Superior temporal gyrus (tissue), 1 donor: ENCODE results near the gene ADGRD1.
"Not testable (repeated sequence)": the region's sequence is repeated elsewhere in the genome, so short reads cannot be mapped to it uniquely, and the experiment has no call there.

Experiments used
- DNase-seq: peaks from one replicate; pipeline ENCODE4 v3.0.0-alpha.2; 2016; ENCODE audit errors: extremely low spot score

ADGRD1 gene

DNA sequence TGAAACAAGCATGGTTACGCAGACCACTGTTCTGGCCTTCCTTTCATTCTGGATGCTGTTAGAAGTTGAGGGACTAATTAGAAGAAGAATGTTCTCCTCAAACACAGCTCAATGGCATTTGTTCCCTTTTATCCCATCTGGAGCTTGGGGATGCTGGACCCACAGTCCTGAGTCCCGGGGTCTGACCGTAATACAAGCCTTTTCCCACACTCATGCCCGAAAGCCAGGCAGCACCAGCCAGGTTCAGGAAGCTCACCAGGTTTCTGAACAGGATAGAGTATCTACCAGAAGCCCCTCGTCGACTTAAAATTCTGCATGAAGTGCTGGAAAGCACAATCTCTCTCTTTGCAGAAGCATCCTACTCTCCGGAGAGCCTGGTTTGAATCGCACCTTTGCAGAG is 165.6 kb downstream of the ADGRD1 start:
- not testable (repeated sequence) for DNase-seq

DNA sequence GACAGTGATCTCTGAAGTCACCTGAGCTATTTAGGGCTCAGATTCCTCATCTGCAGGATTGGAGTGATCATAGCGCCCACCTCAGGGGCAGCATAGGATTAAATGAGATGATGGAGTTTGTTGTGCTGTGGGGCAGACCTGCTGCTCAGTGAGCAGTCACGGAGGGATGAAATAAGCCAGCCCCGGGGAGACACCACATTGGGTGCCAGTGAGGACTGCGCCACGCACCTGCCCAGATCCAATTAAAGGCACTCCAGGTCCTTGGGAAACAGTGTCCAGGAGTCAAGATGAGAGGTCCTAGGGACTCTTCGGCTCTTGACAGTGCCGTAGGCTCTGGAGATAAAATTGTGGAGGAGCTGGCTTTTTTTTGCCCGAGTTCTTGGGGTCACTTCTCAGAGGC is 166.2 kb downstream of the ADGRD1 start:
- DNase-seq: no peak

DNA sequence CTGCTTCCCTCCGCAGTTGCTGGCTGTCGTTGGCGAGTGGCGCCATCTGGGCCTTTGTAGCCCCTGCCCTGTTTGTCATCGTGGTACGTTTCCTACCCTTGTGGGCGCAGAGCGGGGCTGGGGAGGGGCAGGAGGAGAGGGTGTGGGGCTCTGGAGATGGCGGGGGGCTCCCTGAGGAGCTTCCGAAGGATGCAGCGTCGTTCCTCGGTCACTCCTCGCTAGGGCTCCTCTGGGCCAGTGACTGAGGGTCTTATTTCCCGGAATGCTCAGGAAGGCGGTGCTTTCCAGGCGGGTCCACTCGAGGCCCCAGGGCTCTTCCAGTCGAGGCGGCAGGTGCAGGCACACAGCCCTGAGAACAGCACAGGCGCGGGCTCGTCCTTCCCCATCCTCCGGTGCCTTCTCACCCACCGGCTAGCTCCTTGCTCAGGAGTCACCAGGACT is 167.1 kb downstream of the ADGRD1 start:
- DNase-seq: no peak

DNA sequence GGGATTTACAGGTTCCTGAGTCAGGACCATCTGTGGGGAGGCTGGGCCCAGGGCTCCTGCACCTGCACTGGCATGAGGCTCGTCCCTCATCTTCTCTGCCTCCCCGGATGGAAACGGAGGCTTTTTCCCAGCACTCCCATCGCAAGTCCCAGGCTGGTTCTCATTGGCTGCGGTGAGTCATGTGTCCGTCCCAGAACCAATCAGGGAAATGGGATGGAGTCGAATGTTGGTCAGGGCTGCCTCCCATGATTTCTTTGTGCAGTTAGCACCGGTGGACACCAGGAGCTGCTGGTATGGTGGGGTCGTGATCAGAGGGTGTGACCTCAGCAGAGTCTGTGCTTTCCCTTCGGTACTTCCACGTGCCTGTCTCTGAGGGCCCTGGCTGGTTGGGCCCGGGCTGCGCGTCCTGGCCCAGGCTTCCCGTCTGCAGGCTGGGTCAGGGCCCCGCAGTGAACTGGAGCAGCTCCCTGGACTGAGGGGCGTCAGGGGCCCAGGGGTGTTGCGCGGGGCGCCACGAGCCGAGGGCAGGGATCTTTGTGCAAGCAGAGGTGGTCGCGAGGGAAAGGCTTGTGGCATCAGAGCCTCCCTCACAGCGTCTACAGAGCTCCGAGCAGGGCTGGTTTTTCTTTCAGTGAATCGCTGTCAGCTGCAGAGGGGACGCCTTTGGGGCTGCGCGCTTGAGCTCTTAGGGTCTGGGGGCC is 168.1 kb downstream of the ADGRD1 start:
- no peak for DNase-seq

DNA sequence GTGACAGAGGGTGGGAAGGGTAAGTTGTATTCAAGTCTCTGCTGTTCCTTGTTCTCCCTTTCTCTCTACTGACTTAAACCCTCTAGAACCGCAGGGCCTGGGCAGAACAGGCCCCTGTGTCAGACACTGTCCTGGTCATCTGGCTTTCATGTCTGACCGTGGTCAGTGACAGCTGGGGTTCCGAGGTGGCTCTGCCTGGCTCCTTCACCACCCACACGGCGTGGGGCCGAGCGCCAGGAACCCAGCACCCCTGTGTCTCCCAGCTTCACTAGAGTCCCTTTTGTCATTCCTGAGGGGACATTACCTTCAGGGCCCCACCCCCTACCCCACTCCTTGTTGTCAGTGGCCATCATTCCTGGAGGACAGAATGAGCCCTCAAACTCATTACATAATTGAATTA is 168.9 kb downstream of the ADGRD1 start:
- DNase-seq: no peak

DNA sequence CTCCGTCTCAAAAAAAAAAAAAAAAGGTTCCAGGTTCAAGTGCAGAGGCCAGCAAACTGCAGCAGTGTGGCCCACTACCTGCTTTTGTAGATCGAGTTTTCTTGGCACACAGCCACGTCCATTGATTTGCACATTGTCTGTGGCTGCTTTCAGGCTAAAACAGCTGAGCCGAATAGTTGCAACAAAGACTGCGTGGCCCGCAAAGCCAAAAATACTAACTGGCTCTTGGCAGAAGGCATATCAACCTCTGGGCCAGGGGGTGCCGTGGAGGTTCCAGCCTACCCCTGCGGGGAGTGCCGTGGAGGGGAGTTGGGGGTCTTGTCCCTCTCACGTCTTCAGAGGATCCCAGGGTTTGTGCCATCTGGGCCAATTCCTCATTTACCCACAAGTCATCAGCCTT is 170.1 kb downstream of the ADGRD1 start:
- no peak for DNase-seq

DNA sequence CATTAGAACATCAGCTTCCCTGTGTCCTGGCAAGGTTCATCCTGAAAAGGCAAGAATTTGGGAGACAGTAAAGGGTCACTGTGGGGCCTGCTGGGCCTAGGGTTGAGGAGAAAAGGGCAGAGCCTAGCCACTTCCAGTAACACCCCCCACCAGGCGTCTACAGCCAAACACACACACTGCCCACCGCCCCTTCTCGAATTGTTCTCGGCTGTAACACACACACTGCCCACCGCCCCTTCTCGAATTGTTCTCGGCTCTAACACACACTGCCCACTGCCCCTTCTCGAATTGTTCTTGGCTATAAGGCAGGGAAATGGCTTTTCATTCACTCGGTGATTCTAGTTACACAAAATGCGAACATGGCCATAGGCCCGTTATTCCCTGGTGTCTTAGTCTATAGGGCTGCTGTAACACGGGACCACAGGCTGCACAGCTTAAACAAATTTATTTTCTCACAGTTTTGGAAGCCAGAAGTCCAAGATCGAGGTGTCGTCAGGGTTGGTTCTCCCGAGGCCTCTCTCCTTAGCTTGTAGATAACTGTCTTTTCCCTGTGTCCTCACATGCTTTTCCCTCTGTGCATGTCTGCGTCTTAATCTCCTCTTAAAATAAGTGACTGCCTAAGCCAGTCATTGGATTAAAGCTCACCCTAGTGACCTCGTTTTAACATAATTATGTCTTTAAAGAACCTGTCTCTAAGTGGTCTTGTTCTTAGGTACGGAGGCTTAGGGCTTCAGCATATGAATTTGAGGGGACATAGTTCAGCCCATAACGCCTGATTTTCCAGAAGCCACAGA is 171.0 kb downstream of the ADGRD1 start:
- no peak for DNase-seq

DNA sequence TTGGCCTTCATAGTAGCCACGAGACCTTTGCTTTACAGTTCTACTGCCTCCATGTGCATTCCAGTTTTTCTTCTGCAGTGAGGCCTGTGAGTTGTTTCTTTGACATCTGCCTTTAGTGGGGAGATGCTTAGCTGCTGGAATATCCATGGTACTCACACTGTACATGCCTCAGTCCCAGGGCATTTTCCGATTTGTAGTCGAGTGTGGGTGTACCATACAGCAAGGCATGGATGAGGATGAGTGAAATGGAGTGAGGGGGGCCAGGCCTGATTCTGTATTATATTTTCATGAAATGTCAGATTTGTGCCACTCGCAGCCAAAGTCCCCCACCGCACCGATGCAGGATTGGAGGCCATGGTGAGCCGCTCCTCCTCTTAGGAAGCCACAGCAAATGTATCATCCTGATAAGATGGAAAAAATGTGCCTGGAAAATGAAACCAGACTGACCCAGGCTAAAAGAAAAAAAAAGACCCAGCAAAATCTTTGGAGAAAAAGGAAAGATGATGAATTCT is 173.0 kb downstream of the ADGRD1 start:
- DNase-seq: no peak

DNA sequence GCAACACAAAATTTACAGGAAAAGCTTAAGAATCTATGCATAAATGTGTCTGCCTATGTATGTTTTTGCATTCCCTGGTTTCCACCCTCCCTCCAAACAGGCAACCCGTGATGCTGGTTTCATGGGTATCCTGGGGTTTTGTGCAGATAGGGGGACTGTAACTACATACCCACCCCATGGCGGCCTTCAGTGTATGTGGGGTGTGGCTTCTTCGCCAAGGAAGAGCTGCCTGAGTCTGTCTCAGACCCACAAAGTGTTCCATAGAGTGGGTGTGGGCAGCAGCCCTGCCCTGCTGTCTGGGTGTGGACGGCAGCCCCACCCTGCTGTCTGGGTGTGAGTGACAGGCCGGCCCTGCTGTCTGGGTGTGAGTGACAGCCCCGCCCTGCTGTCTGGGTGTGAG is 174.8 kb downstream of the ADGRD1 start:
- no peak for DNase-seq

DNA sequence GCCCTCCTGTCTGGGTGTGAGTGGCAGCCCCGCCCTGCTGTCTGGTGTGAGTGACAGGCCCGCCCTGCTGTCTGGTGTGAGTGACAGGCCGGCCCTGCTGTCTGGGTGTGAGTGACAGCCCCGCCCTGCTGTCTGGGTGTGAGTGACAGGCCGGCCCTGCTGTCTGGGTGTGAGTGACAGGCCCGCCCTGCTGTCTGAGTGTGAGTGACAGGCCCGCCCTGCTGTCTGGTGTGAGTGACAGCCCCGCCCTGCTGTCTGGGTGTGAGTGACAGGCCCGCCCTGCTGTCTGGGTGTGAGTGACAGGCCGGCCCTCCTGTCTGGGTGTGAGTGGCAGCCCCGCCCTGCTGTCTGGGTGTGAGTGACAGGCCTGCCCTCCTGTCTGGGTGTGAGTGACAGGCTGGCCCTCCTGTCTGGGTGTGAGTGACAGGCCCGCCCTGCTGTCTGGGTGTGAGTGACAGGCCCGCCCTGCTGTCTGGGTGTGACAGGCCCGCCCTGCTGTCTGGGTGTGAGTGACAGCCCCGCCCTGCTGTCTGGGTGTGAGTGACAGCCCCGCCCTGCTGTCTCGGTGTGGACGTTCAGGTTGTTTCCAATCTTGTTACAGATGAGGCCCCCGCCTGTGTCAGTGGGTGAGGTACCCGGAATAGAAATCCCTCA is 175.4 kb downstream of the ADGRD1 start:
- DNase-seq: not testable (repeated sequence)

DNA sequence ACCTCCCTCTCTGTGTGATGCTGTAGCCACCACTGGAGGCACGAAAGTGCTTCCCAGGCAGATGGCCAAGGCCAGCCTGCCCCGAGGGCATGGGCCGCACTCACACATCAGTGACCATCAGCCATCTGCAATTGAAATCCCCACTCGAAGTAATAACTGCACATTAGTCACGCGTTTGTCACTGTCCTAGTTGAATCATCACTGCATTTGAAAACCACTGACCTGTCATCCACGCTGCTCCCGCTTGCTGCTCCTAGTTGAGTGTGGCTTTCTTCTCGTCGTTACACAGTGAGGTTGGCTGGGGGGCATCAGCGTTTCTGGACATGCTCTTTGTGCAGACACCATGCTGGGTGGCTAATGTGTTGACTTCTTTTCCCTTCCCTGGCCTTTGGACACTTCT is 176.1 kb downstream of the ADGRD1 start:
- no peak for DNase-seq

DNA sequence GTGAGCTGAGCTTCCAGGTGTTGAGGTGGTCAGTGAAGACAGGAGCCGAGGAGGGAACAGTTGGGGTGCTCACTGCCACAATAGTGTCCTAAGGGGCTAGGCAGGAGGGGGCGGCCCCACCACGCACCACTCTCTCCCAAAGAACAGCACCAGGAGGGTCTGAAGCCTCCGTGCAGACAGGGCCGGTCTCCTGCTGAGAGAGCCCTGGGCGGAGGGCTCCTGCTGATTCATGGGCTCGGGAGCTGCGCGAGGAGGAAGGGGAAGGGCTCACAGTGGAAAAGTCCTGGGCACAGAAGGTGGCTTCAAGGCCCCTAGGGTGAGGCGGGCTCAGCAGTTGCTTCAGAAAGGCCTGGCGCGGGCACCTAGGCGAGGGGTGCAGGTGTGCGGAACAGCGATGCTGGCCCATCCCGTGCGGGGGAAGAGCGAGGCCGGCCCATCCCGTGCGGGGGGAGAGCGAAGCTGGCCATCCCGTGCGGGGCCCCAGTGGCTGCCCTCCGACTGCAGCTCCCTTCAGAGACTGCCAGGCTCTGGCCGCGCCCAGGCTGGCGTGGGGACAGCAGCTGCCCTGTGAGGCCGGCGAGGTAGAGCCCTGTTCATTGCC is 176.7 kb downstream of the ADGRD1 start:
- DNase-seq: no peak

DNA sequence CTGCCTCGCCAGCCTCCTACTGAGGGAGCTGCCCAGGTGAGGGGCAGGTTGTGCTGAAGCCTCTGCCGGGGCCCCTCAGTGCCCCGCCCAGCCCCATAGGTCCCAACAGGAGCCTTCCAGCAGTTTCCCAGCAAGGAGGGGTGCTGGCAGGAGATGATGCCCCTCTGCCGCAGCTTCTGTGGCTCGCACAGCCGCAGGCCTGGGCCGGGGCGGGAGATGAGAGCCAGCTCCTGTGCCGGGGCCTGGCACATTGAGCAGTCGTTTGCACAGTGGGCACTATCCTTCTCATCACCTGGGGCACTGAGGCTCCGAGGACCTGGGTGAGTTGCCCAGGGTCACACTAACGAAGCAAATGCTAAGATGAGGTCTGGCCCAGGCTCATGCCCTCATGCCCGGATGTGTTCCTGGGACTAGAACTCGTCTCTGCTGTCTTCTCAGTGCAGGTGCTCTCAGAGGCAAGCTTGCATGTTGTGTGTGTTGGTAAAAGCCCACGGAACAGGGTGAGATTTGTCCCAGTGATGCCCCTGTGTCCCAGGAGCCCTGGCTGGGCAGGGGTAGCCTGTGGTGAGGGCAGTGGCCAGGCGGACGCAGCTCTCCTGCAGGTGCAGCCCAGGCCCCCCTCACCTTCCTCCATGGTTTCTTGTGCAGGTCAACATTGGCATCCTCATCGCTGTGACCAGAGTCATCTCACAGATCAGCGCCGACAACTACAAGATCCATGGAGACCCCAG is 177.5 kb downstream of the ADGRD1 start:
- DNase-seq: no peak

DNA sequence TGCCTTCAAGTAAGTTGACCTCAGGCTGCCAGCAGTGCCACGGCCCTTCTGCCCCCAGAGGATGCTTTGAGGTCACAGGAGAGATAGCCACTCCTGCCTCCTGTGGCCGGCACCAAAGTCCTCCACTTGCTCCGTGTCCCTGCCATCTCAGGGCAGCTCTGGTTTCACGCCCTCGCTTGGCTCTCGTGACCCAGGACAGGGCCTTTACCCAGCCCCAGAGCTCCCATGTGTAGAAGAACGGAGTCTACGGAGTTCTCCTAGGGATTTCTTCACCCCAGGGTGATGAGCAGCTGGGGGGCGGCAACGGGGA is 178.1 kb downstream of the ADGRD1 start:
- no peak for DNase-seq

DNA sequence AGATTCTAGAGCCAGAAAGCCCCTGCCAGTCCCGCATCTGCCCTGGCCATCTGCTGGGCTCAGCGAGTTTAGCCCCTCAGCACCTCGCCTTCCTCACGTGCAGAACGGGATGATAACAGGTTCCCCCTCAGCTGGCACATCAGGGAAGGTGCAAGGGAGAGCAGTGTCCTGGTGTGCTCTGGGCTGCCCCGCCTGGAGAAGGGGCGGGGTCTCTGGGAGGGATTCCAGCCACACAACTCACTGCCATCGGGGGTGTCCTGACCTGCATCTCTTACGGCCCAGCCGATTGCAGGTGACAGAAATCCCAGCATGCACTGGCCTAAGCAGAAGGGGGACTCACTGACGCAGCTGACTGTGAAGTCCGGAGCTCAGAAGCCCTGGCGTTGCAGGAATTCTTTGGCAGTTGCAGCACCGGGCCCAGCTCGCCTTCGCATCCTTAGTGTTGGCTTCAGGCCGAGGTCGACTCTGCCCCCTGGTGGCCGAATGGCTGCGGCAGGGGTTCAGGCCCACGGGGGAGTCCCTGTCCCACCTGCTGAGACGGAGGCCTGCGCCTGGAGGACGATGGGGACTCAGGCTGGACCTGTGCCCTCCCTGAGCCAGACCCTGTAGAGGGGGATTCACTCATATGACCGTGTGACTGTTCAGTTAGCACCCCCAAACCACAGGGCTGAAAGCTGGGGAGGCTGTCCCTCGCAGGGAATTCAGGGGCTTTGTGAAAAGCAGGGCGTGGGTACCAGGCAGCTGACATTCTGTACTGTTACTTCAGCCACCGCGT is 178.6 kb downstream of the ADGRD1 start:
- DNase-seq: peak; percentile 58

DNA sequence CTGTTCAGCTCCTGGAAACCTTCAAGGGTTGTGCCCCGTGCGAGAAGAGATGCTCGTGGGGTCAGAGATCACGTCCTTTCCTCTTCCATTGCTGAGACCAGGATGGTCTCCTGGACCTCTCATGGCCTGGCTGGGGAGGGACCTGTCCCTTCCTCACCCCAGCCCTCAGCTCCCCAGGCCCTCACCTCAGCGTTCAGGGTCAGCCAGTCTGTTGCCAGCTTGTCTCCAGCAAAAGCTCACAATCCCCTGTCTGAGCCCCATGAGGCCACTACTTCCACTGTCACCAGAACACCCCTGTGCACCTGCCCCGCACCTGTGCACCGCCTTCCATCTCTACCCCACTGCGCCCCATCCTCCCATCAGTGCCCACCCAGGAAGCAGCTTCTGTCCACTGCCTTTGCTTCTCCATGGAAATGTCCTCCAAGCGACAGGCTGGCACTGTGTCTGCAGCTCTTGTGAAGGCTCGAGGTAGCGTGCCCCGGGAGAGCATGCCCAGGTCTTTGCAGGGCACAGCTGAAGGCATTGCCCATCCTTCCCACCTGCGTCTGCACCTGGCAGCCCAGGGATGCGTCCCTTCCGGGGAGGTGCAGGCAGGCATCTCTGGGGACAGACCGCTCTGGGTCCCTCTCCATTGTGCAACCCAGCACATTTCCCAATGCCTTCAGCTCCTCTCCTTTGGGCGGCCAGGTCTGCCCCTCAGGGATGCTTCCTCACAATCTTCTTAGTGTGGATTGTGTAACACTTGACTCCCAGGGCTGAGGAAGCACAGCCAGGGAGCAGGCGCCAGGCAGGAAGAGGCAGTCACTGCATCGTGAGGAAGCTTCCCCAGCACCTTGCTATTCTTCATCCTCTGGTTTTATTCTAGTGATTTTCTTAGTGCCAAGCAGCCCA is 179.6 kb downstream of the ADGRD1 start:
- no peak for DNase-seq

DNA sequence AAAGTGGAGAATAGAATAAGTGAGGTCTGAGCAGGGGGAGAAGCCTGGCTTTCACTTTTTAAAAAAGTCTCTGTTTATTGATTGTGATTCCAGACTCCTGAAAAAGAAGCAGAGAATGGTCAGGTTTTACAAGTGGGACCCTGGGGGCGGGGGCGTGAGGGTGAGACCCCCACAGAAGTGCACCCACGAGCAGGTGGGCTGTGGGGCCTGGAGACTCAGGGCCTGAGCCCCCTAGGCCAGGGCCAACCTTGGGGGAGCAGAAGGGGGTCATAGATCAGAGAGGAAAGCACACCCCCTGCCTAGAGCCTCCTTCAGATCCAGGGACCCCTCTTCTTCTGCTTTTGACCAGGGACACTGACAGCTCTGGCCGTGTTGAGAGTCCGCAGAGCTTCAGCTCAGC is 180.3 kb downstream of the ADGRD1 start:
- DNase-seq: no peak

DNA sequence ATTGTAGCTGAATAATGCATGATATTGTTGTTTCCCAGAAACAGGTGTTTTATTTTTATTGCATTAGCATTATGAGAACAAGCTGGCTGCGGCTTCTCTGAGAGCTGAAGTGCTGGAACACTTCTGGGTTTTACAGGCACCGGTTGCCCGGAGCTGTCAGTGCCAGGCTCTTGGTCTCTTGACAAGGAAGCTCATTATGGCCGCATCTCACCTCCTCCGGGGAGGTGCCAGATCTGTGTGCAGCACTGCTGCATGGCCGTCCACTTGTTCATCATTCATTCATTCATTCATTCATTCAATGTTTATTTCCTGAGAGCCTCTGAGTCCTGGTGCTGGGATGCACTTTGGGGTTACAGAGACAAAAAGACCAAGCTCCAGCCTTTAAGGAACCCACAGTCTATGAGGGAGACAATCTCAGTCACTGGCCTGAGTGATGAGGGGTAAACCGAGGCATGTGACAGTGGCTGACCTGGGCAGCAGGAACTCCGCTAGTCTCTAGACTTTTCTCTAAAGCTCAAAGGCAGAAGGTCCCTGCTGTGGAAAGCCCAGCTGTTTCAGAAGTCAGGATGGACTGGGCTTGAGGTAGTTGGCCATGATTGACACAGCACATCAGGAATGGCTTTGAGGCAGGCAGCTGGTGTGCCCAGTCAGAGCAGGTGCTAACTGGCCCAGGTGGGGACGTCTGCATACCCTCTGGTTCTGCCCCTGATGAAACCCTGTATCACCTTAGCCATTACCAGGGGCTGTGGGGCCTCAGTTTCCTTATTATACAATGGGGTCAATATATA is 181.0 kb downstream of the ADGRD1 start:
- peak; percentile 45 for DNase-seq

DNA sequence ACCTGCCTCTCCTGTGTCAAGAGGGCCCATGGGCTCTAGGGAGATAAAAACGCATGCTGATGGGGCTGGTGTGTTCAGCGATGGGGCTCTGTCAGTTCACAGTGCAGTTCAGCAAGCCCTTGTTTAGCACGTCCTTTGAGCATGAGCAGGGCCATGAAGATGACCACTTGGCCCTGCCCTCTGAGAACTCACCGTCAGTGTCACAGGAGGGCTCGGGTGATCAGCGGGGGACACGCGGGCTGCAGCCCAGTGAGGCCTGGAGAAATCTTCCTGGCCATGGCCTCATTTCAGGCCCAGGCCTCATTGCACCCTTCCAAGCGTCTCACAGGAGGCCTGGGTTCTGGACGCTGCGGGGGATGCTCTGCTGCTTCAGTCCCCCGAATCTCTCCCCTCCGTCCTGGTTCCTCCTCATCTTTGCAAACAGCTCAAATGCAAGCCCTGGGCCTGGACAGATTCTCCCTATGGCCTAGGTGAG is 181.6 kb downstream of the ADGRD1 start:
- no peak for DNase-seq
